K562 (cell line): ENCODE data around the gene PRKACA. TPM values are rescaled to one million over a fixed set of nuclear protein-coding genes. Genes with fewer than 3 reads are reported as not detected.

Experiments
- ASH1L ChIP-seq: fragments of 450-650 bp; IDR thresholded peaks from 2 replicates; pipeline ENCODE4 v1.6.1; 2018; ENCODE audit warnings: borderline replicate concordance, mild to moderate bottlenecking, low read depth; ENCODE audit not compliant: partially characterized antibody
- CHD2 ChIP-seq: IDR thresholded peaks from 2 replicates; pipeline ENCODE4 v1.6.1; 2011; ENCODE audit warnings: low read depth, low read length
- FOS ChIP-seq: IDR thresholded peaks from 3 replicates; pipeline ENCODE4 v1.6.1; 2011; ENCODE audit not compliant: insufficient read length; ENCODE audit errors: extremely low read depth
- MBD2 ChIP-seq: sonication (generic); IDR thresholded peaks from 2 replicates; pipeline ENCODE4 v1.6.1; 2016; ENCODE audit warnings: low read depth, borderline replicate concordance
- MEIS2 ChIP-seq: fragments of 450-650 bp; IDR thresholded peaks from 2 replicates; pipeline ENCODE4 v1.6.1; 2014; ENCODE audit warnings: mild to moderate bottlenecking; ENCODE audit not compliant: partially characterized antibody
- NR2C1 ChIP-seq, 2 experiments: fragments of 450-650 bp; IDR thresholded peaks; 2 replicates each; pipeline ENCODE4 v1.6.1; 2017; ENCODE audit warnings: mild to moderate bottlenecking in 2 of 2, antibody characterized with exemption in 1 of 2, inconsistent platforms in 1 of 2, missing compliant biosample characterization in 1 of 2, missing genetic modification characterization in 1 of 2
- PHB ChIP-seq: fragments of 250-450 bp; sonication (Bioruptor Pico); IDR thresholded peaks from 2 replicates; pipeline ENCODE4 v1.5.0; 2021
- POLR3G ChIP-seq: IDR thresholded peaks from 2 replicates; pipeline ENCODE4 v1.6.1; 2011; ENCODE audit not compliant: insufficient read length, insufficient replicate concordance; ENCODE audit errors: extremely low read depth
- RB1 ChIP-seq: fragments of 450-650 bp; IDR thresholded peaks from 2 replicates; pipeline ENCODE4 v1.6.1; 2017; ENCODE audit warnings: low read depth, mild to moderate bottlenecking
- RBFOX2 ChIP-seq: fragments of 200-400 bp; formaldehyde crosslinking; IDR thresholded peaks from 2 replicates; pipeline ENCODE4 v1.6.1; 2017; ENCODE audit warnings: low read depth, mild to moderate bottlenecking, low read length, moderate library complexity
- TEAD1 ChIP-seq, 2 experiments: fragments of 450-650 bp in 1 of 2; sonication (generic) in 1 of 2; formaldehyde crosslinking; IDR thresholded peaks; 2 replicates each; pipeline versions ENCODE4 v1.4.0 to v1.8.0; 2020 to 2022; ENCODE audit warnings: mild to moderate bottlenecking in 2 of 2, missing genetic modification reagents in 1 of 2
- YBX1 ChIP-seq: fragments of 450-650 bp; IDR thresholded peaks from 2 replicates; pipeline ENCODE4 v1.7.1; 2016; ENCODE audit warnings: mild to moderate bottlenecking
- ZNF316 ChIP-seq: fragments of 450-650 bp; IDR thresholded peaks from 2 replicates; pipeline ENCODE4 v1.6.1; 2016
- polyA plus RNA-seq, 8 experiments: library from polyadenylated mRNA; depleted of rRNA in 4 of 8; stranded (reverse) in 5 of 8; unstranded in 3 of 8; fragments of >200 nt; fragmentation: Nextera tagmentation in 2 of 8; fragmentation: Illumina TruSeq in 1 of 8; extraction: Ambion mirVana in 2 of 8; extraction: Trizol in 1 of 8; gene quantifications; 2 replicates each; pipeline versions ENCODE4 v1.2.1 to v1.2.3, GENCODE V29; 2011 to 2014; ENCODE audit warnings: inconsistent platforms in 1 of 8, missing spikeins in 1 of 8
- total RNA-seq, 7 experiments: library from RNA; depleted of rRNA in 6 of 7; stranded (reverse); fragments of >200 nt in 6 of 7; fragmentation: Illumina TruSeq in 2 of 7; extraction: Trizol in 2 of 7; gene quantifications; 2 replicates each; pipeline versions ENCODE4 v1.2.1 to v1.2.3, GENCODE V29; 2011 to 2021; ENCODE audit warnings: low replicate concordance in 1 of 7
- TF ChIP-seq, protein P1 (sequence below), 2 experiments: IDR thresholded peaks; 2 replicates each; pipeline ENCODE4 v1.6.1; 2011; ENCODE audit warnings: borderline replicate concordance in 1 of 2, control low read depth in 1 of 2, low read depth in 1 of 2, low read length in 1 of 2, mild to moderate bottlenecking in 1 of 2, mixed read lengths in 1 of 2, moderate library complexity in 1 of 2; ENCODE audit not compliant: insufficient read depth in 1 of 2, insufficient read length in 1 of 2, poor library complexity in 1 of 2, severe bottlenecking in 1 of 2; ENCODE audit errors: extremely low read depth in 1 of 2
- TF ChIP-seq, protein P2 (sequence below): fragments of 150-350 bp; IDR thresholded peaks from 2 replicates; pipeline ENCODE4 v1.6.1; 2014; ENCODE audit warnings: low read depth, mild to moderate bottlenecking, low read length, borderline replicate concordance
- TF ChIP-seq, protein P3 (sequence below): sonication (generic); formaldehyde crosslinking; IDR thresholded peaks from 2 replicates; pipeline ENCODE4 v1.8.0; 2022; ENCODE audit warnings: missing genetic modification reagents, mild to moderate bottlenecking, borderline replicate concordance
- TF ChIP-seq, protein P4 (sequence below): IDR thresholded peaks from 2 replicates; pipeline ENCODE4 v1.6.1; 2012; ENCODE audit warnings: low read depth, low read length, improper control_type of control experiment, borderline replicate concordance

PRKACA gene
- total and polyA plus RNA-seq, 9 of the 15 experiments (the other 6 are each of a cell fraction or from before 2014, with no cell fraction given), result 1.2 to 63.1 (median 13.0) TPM

DNA sequence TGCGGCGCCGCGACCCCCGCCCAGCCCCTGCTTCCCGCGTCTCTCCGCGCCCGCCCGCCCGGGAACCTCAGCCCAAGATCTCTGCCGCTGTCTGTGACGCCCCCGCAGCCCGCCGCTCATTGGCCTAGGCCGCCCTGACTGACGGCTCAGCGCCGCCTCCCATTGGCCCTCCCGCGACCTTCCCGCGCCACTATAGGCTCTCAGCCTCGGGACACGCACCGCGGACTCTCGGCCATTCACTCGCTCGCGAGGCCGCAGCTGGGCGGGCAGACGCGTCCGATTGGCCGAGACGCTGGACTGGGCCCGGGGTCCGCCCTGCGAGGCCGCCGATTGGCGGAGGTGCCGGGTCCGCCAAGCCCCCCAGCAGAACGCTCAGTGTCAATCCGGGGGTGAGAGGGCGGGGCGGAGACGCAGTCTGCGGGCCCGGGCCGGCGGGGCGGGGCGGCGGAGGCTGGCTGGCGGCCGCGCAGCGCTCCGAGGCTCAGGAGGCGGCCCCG, at the start of gene PRKACA (continued):
- TF ChIP-seq RB1 (peak; percentile 35; the same call in 1 of the 2 replicates), ASH1L (peak; percentile 99), NR2C1 (IDR thresholded peaks at IDR 0.05) (no peak), NR2C1 (tag; IDR thresholded peaks at IDR 0.05) (0 out of 2 replicates have a peak, but pooled peaks have one; percentile 6), FOS (peak; percentile 98), RBFOX2 (peak; percentile 39), POLR3G (no peak), YBX1 (no peak), MEIS2 (peak; percentile 22), MBD2 (peak; percentile 100), ZNF316 (no peak), CHD2 (peak; percentile 94), TEAD1 (CRISPR knock-in tag; IDR thresholded peaks at IDR 0.05) (no peak), PHB (CRISPR knock-in tag) (no peak)
- TF ChIP-seq, protein P1, sequence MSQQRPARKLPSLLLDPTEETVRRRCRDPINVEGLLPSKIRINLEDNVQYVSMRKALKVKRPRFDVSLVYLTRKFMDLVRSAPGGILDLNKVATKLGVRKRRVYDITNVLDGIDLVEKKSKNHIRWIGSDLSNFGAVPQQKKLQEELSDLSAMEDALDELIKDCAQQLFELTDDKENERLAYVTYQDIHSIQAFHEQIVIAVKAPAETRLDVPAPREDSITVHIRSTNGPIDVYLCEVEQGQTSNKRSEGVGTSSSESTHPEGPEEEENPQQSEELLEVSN (IDR thresholded peaks at IDR 0.05; ENCODE audit: borderline replicate concordance in 1 of 2, extremely low read depth in 1 of 2, insufficient read depth in 1 of 2, insufficient read length in 1 of 2, low read depth in 1 of 2, low read length in 1 of 2, poor library complexity in 1 of 2, severe bottlenecking in 1 of 2), result no peak
- TF ChIP-seq, protein P2, sequence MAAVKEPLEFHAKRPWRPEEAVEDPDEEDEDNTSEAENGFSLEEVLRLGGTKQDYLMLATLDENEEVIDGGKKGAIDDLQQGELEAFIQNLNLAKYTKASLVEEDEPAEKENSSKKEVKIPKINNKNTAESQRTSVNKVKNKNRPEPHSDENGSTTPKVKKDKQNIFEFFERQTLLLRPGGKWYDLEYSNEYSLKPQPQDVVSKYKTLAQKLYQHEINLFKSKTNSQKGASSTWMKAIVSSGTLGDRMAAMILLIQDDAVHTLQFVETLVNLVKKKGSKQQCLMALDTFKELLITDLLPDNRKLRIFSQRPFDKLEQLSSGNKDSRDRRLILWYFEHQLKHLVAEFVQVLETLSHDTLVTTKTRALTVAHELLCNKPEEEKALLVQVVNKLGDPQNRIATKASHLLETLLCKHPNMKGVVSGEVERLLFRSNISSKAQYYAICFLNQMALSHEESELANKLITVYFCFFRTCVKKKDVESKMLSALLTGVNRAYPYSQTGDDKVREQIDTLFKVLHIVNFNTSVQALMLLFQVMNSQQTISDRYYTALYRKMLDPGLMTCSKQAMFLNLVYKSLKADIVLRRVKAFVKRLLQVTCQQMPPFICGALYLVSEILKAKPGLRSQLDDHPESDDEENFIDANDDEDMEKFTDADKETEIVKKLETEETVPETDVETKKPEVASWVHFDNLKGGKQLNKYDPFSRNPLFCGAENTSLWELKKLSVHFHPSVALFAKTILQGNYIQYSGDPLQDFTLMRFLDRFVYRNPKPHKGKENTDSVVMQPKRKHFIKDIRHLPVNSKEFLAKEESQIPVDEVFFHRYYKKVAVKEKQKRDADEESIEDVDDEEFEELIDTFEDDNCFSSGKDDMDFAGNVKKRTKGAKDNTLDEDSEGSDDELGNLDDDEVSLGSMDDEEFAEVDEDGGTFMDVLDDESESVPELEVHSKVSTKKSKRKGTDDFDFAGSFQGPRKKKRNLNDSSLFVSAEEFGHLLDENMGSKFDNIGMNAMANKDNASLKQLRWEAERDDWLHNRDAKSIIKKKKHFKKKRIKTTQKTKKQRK, result peak; percentile 96
- TF ChIP-seq, protein P3, sequence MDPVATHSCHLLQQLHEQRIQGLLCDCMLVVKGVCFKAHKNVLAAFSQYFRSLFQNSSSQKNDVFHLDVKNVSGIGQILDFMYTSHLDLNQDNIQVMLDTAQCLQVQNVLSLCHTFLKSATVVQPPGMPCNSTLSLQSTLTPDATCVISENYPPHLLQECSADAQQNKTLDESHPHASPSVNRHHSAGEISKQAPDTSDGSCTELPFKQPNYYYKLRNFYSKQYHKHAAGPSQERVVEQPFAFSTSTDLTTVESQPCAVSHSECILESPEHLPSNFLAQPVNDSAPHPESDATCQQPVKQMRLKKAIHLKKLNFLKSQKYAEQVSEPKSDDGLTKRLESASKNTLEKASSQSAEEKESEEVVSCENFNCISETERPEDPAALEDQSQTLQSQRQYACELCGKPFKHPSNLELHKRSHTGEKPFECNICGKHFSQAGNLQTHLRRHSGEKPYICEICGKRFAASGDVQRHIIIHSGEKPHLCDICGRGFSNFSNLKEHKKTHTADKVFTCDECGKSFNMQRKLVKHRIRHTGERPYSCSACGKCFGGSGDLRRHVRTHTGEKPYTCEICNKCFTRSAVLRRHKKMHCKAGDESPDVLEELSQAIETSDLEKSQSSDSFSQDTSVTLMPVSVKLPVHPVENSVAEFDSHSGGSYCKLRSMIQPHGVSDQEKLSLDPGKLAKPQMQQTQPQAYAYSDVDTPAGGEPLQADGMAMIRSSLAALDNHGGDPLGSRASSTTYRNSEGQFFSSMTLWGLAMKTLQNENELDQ (CRISPR knock-in tag), result no peak
- TF ChIP-seq, protein P4, sequence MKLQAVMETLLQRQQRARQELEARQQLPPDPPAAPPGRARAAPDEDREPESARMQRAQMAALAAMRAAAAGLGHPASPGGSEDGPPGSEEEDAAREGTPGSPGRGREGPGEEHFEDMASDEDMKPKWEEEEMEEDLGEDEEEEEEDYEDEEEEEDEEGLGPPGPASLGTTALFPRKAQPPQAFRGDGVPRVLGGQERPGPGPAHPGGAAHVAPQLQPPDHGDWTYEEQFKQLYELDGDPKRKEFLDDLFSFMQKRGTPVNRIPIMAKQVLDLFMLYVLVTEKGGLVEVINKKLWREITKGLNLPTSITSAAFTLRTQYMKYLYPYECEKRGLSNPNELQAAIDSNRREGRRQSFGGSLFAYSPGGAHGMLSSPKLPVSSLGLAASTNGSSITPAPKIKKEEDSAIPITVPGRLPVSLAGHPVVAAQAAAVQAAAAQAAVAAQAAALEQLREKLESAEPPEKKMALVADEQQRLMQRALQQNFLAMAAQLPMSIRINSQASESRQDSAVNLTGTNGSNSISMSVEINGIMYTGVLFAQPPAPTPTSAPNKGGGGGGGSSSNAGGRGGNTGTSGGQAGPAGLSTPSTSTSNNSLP, result peak; percentile 84; the same call in 1 of the 2 replicates
